OCI-LY7 (cell line): ENCODE measurements around the gene PACS1. TPM values are rescaled to one million over a fixed set of nuclear protein-coding genes. Genes with fewer than 3 reads are reported as not detected.
"Not testable (repeated sequence)": the region's sequence is repeated elsewhere in the genome, so short reads cannot be mapped to it uniquely, and the experiment has no call there.

ENCODE experiments used
- BruUV-seq: library from RNA; stranded (reverse); fragments of 400-500 nt; replicated peaks from 2 replicates; lab custom pipeline; 2021; lab: Mats Ljungman, UMichigan
- CTCF ChIA-PET: fragments of 300-600 bp; sonication (Branson Sonifier 250); formaldehyde crosslinking; loops from one replicate; lab custom pipeline; 2022; ENCODE audit warnings: antibody characterized with exemption; ENCODE audit not compliant: unreplicated experiment; lab: Charles Lee
- POLR2A ChIA-PET: fragments of 300-600 bp; sonication (Branson Sonifier 250); formaldehyde crosslinking; loops from one replicate; lab custom pipeline; 2022; ENCODE audit warnings: antibody characterized with exemption; lab: Charles Lee
- DNase-seq: peaks from one replicate; pipeline ENCODE4 v3.0.0-alpha.2; 2015; ENCODE audit warnings: low spot score
- H2AFZ ChIP-seq: fragments of 200-600 bp; sonication (generic), shearing (Covaris generic); 2 replicates; pipeline ENCODE4 v1.6.1; 2014; ENCODE audit warnings: mild to moderate bottlenecking, antibody characterized with exemption, low read length, moderate library complexity
- H3K27ac ChIP-seq: fragments of 200-600 bp; sonication (generic); 2 replicates; pipeline ENCODE4 v1.5.1; 2014; ENCODE audit warnings: mixed run types, low read depth, mild to moderate bottlenecking, moderate library complexity, low read length, inconsistent platforms; ENCODE audit not compliant: poor library complexity, severe bottlenecking
- H3K36me3 ChIP-seq: fragments of 200-600 bp; sonication (generic); 2 replicates; pipeline ENCODE4 v1.6.1; 2014; ENCODE audit warnings: mild to moderate bottlenecking, antibody characterized with exemption, low read length, moderate library complexity, mixed read lengths; ENCODE audit not compliant: insufficient read depth
- H3K4me1 ChIP-seq: fragments of 200-600 bp; sonication (generic); 2 replicates; pipeline ENCODE4 v1.5.1; 2014; ENCODE audit warnings: mild to moderate bottlenecking, low read length; ENCODE audit not compliant: insufficient read depth, poor library complexity, severe bottlenecking
- H3K4me2 ChIP-seq: fragments of 200-600 bp; sonication (generic); 2 replicates; pipeline ENCODE4 v1.6.1; 2014; ENCODE audit warnings: mild to moderate bottlenecking, low read length
- H3K4me3 ChIP-seq: fragments of 200-600 bp; sonication (generic); 2 replicates; pipeline ENCODE4 v1.5.1; 2014; ENCODE audit warnings: mild to moderate bottlenecking, low read depth, low read length; ENCODE audit not compliant: poor library complexity, severe bottlenecking
- H3K79me2 ChIP-seq: fragments of 200-600 bp; sonication (generic); 2 replicates; pipeline ENCODE4 v1.6.1; 2016; ENCODE audit warnings: low read depth, mild to moderate bottlenecking, low read length, moderate library complexity, mixed read lengths; ENCODE audit not compliant: insufficient read depth
- H3K9me2 ChIP-seq: fragments of 200-600 bp; sonication (generic); 2 replicates; pipeline ENCODE4 v1.6.1; 2016; ENCODE audit warnings: mild to moderate bottlenecking, low read length, mixed read lengths; ENCODE audit not compliant: insufficient read depth
- H3K9me3 ChIP-seq: fragments of 200-600 bp; sonication (generic); 2 replicates; pipeline ENCODE4 v1.6.1; 2014; ENCODE audit warnings: mild to moderate bottlenecking, mixed run types, low read length, mixed read lengths
- H4K20me1 ChIP-seq: fragments of 200-600 bp; sonication (generic); 2 replicates; pipeline ENCODE4 v1.6.1; 2014; ENCODE audit warnings: mild to moderate bottlenecking, antibody characterized with exemption, low read length, moderate library complexity, mixed read lengths; ENCODE audit not compliant: insufficient read depth
- EZH2phosphoT487 ChIP-seq: fragments of 200-600 bp; sonication (generic); IDR thresholded peaks from 2 replicates; pipeline ENCODE4 v1.6.1; 2018; ENCODE audit warnings: low read depth, borderline replicate concordance, mild to moderate bottlenecking, mixed run types, antibody characterized with exemption, low read length, moderate library complexity, mixed read lengths
- intact Hi-C: fragments of 100-400 bp; cut with micrococcal nuclease; formaldehyde crosslinking; loops from one replicate; pipeline ENCODE4 v1.10.0; 2022; ENCODE audit not compliant: unreplicated experiment
- total RNA-seq, 2 experiments: library from RNA; depleted of rRNA in 1 of 2; stranded (reverse); fragments of >200 nt in 1 of 2; shearing (Covaris generic) in 1 of 2; gene quantifications; 2 replicates each; pipeline ENCODE4 v1.2.3, GENCODE V29; 2014 to 2022
- TF ChIP-seq, protein P1 (sequence below): fragments of 200-600 bp; sonication (generic); conservative IDR thresholded peaks from 2 replicates; pipeline ENCODE4 v1.5.1; 2014; ENCODE audit warnings: mild to moderate bottlenecking, antibody characterized with exemption, low read length, moderate library complexity, mixed read lengths

PACS1 gene
- total RNA-seq, 2 experiments from 2014 or later, result 23.7 to 52.5 TPM

DNA sequence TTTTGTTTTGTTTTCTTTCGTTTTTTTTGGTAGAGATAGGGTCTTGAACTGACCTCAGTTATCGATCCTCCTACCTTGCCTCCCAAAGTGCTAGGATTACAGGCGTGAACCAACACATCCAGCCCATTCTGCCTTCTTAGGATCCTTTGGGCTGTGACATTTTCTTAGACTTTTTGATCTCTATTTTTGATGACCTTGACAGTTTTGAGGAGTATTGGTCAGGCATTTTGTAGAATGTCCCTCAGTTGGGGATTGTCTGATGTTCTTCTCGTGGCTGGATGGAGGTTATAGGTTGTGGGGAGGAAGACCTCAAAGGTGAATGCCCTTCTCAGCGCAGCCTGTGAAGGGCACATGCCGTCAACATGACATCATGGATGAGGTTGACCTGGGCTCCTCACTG is 178.8 kb downstream of the PACS1 start:
- H3K9me3 ChIP-seq, result no peaks in the 10 kb centered on the region
- no peak overlapping the region for H3K4me3 ChIP-seq
- no TSS peak for BruUV-seq
- no peak overlapping the region for H3K27ac ChIP-seq
- no peaks in the 10 kb centered on the region for H3K4me1 ChIP-seq
- no peaks in the 10 kb centered on the region for H3K36me3 ChIP-seq
- no peak for TF ChIP-seq EZH2phosphoT487
- TF ChIP-seq, protein P1, sequence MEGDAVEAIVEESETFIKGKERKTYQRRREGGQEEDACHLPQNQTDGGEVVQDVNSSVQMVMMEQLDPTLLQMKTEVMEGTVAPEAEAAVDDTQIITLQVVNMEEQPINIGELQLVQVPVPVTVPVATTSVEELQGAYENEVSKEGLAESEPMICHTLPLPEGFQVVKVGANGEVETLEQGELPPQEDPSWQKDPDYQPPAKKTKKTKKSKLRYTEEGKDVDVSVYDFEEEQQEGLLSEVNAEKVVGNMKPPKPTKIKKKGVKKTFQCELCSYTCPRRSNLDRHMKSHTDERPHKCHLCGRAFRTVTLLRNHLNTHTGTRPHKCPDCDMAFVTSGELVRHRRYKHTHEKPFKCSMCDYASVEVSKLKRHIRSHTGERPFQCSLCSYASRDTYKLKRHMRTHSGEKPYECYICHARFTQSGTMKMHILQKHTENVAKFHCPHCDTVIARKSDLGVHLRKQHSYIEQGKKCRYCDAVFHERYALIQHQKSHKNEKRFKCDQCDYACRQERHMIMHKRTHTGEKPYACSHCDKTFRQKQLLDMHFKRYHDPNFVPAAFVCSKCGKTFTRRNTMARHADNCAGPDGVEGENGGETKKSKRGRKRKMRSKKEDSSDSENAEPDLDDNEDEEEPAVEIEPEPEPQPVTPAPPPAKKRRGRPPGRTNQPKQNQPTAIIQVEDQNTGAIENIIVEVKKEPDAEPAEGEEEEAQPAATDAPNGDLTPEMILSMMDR, result no peak
- no peaks in the 10 kb centered on the region for H3K79me2 ChIP-seq
- ChIA-PET POLR2A (no interaction called here), CTCF (no interaction called here)
- DNase-seq, result no peak
- no peaks in the 10 kb centered on the region for H4K20me1 ChIP-seq
- no peak overlapping the region for H3K4me2 ChIP-seq
- intact Hi-C loops, result no loop called here
- no peak overlapping the region for H2AFZ ChIP-seq
- no peaks in the 10 kb centered on the region for H3K9me2 ChIP-seq

- no peaks in the 10 kb centered on the region for H4K20me1 ChIP-seq
- H3K4me3 ChIP-seq, result no peak overlapping the region
- no peaks in the 10 kb centered on the region for H3K9me2 ChIP-seq
- BruUV-seq, result no TSS peak
- peaks cover 6% of the 10 kb centered on the region; the same call in 1 of the 2 replicates for H3K79me2 ChIP-seq
- H2AFZ ChIP-seq, result no peak overlapping the region
- ChIA-PET CTCF (no interaction called here), POLR2A (no interaction called here)
- H3K4me1 ChIP-seq, result peaks cover 8% of the 10 kb centered on the region
- H3K36me3 ChIP-seq, result no peaks in the 10 kb centered on the region
- intact Hi-C loops, result no loop called here
- H3K4me2 ChIP-seq, result no peak overlapping the region
- TF ChIP-seq, protein P1, result no peak
- TF ChIP-seq EZH2phosphoT487, result no peak
- no peaks in the 10 kb centered on the region for H3K9me3 ChIP-seq
- no peak for DNase-seq
- no peak overlapping the region for H3K27ac ChIP-seq
Measured at GRCh38 chr11:66251809-66252208, 181.7 kb downstream of the PACS1 start.

- H3K27ac ChIP-seq, H2AFZ ChIP-seq, H3K79me2 ChIP-seq, H3K36me3 ChIP-seq, DNase-seq, intact Hi-C loops, BruUV-seq, H3K9me2 ChIP-seq, H3K4me2 ChIP-seq, H4K20me1 ChIP-seq, CTCF ChIA-PET, H3K4me1 ChIP-seq, H3K9me3 ChIP-seq, H3K4me3 ChIP-seq: not testable (repeated sequence)
- POLR2A ChIA-PET, result interaction anchor here (0.6 kb wide), 1 partner anchor 10 kb away, joined by 4 read pairs; no protein-coding TSS in a partner anchor
Measured at GRCh38 chr11:66253081-66253480, 183.0 kb downstream of the PACS1 start.
